NCI-H2196 (cell line): ENCODE results near the gene EMC9.

ENCODE experiments used
- DNase-seq: peaks from one replicate; lab custom pipeline; 2025; ENCODE audit not compliant: unreplicated experiment; lab: John Stamatoyannopoulos, UW

The EMC9 gene

DNA sequence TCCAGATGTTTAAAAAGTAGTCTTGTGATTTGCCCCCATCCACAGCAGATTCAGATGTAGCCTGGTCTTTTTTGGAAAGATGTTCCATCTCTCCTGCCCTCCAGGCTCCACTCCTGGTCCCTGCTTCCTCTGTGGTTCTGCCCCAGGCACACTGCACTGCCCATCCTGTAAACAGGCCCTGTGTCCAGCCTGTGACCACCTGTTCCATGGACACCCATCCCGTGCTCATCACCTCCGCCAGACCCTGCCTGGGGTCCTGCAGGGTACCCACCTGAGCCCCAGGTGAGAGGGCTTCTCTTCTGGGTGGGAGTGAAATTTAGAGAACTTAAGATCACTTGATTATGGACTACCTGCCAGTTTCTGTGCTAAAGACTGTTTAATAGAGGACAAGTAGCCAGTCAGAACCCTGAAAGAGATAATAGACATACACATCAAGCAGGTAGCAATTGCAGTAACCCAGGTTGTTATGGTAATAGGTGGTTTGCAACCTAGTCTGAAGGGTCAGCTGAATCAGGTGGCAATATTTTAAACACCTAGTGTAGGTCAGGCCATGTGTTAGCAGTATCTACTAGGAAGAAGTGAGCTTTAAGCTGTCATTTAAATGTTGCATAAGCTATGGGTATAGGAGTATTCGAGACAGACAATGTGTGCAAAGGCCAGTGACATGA lies 8.0 kb upstream of the EMC9 start:
- no peak for DNase-seq

DNA sequence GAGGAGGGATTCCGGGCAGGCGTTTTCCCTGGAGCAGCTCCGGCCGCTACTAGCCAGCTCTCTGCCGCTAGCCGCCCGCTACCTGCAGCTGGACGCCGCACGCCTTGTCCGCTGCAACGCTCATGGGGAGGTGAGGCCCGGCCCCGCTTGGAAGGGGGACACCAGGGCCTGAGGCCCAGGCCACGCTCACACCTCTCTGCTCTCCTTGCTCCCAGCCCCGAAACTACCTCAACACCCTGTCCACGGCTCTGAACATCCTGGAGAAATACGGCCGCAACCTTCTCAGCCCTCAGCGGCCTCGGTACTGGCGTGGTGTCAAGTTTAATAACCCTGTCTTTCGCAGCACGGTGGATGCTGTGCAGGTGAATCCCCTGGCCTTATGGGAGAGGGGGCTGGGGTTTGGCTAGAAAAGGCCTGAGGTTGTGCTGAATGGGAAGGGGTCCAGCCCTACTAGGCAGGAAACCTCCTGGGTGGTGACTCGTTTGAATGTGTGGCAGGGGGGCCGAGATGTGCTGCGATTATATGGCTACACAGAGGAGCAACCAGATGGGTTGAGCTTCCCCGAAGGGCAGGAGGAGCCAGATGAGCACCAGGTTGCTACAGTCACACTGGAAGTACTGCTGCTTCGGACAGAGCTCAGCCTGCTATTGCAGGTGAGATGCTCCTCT lies 6.5 kb upstream of the EMC9 start:
- no peak for DNase-seq

DNA sequence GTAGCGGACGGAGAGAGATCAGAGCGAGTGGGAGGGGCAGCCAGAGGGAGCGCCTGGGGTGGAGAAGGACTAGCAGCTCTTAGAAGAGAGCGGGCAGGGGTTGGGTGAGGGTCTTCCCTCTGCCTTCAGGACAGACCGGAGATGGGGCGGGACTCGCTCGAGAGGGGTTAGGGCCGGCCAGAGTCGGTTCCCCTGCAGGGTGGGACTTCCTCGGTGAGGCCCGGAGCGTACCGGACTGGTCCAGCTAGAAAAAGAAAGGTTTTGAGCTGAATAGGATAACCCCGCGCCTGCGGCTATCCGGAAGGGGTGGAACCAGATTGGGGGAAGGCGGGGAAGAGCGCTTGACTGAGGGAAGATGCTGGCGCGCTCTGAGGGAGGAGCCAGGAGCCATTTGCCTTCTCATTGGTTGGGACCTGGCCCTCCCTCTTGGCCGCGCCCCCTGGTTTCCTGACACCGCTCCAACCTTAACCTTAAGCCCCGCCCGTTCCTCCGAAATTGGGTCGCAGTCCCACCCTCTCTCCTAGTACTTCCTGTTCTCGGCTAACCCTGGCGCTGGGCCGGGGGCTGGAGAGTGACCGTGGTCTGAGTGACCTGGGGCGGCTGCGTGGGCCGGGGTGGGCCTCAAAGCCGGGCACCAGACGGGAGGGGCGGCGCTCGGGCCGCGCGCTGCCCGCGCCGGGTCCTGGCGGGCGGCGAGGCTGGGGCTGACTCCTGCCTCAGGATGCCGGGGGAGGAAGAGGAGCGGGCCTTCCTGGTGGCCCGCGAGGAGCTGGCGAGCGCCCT lies 5.8 kb upstream of the EMC9 start, which contains the start of gene RNF31:
TSS of gene RNF31 (plus strand) at position 521 of the 783 bp plus-strand sequence. CDS start at position 722, 201 bp downstream.
- peak; percentile 98 for DNase-seq

DNA sequence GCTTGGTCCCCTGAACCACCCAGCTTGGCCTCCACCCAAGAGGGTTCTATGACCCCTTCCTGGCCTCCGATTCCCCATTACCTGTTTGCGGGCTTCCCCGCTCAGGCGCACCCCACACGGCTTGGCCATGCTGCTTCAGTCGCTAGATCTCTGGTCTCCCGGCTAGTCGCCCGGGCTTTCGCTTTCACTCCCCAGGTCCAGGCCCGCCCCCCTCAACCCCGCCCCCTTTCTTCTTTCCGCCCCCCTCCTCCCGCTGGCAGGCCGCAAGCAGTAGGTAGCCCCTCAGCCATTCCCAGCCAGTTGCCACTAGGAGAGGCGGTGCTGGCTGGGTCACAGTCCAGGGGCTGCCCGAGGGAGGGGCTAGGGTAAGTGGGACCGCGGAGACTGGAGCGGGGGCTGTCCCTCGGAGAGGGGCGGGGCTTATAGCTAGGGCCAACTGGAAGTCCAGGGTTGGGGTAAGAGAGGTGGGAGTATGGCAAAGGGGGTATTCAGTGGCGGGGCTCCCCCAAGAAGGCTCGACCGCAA lies 5.1 kb upstream of the EMC9 start, which contains the start of gene PSME2:
TSS of gene PSME2 (minus strand) at position 158 of the 525 bp plus-strand sequence. CDS start at position 129, 29 bp downstream.
- peak; percentile 94 for DNase-seq

DNA sequence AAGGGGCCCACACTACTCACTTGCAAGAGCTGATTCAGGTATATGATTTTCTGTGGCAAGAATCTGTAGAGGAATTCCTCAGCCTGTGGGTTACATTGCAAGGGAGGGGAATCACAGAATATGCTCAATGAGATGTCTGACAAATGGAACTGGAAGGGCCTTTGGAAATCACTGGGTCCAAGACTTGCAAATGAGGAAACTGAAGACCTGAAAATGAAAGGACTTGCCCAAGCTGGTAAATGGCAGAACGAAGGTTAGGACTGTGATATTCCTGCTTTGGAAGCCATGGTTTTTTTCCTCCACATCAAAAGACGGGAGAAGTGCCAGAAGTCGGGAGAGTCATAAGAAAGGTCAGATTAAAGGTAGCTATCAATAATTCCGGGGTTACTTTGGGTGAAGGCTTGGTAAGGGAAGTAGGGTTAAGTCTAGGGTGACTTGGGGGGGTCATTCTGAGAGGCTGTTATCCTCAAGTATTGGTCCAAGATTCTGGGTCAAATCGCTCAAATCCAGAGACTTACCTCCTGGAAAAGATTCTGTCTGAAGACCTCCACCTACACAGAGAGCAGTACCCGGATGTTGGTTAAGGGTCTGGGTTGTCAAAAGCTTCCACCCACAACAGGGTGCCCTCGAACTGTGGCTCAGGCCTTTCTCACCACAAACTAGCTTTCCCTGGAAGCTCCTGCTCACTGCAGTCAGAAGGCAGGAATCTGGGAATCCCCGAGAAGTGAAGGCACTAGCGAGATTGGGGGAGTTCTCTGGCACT lies 4.5 kb upstream of the EMC9 start:
- no peak for DNase-seq

DNA sequence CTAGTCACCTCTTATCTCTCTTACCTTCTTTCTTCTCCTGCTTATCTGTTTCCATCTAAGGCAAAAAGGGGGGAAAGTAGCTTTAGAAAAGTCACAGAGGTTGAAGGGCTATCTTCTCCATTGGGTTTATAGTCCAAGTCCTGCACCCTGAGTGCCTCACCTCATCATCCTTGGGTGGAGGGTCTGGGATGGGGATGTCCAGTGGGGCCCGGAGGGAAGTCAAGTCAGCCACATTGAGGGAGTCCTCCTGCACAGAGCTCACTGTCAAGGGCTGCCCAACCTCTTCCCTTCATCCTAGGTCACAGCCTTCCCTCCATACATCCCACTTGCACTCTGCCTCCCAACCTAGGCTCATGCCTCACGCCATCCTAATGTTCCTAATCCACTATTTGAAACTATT lies 3.8 kb upstream of the EMC9 start:
- DNase-seq: no peak

DNA sequence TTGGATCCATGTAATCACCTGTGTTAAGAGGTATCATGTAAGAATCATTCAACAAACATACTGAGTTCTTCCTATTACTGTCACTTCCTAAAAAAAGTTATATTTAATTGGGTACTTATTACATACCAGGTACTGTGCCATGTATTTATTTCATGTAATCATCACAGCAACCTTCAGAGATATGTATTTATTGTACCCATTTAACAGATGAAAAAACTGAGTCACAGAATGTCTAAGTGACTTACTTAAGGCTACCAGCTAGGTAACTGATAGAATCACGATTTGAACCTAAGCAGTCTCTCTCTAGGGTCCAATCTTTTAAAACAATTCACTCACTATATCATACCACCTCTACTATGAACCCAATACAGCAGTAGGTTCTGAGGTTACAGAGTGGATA lies 3.1 kb upstream of the EMC9 start:
- no peak for DNase-seq

DNA sequence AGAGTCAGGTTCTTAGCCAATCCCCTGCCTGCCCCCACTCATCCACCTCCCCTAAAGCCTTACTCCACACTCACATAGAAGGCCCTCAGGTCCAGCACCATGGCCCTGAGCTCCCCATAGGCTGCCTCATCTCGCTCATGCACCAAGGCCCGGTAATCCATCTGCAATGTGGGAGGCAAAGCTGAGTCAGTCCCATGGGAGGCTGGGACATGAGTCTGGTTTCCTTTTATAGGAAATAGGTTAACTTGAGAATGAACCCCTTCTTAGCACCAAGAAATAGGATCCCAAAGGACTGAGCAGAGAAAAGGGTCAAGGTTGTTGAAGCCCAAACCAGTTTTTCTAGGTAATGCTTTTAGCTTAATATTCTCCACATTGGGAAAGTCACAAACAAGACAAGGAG lies 2.1 kb upstream of the EMC9 start:
- no peak for DNase-seq

DNA sequence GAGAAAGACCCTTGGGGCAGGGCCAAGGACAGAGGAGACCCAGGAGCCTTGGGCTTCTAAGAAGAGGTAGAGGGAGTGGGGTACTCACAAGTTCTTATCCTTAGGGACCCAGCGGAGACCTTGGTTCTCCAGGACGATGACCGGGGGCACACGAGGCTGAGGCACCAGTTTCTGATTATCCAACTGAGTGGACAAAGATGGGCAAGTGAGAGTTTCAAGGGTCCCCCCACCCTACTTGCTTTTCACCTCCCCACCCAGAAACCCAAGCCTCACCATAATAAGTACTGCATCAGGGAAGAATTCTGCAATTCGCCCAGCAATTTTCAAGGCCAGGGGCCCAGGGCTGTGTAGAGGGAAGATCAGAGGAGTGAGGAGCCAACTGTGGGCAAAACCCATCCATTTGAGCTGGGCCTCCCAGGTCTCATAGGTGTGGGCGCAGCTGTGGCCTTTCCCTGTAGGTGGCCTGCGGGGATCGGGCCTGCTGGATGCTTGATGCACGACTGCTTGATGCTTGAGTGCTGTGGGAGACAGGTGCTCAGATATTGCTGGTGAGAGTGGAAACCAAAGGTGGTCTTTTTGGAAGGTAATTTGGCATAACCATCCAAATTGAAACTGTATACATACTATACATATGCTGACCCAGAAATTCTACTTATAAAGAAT lies 2.0 kb downstream of the EMC9 start:
- DNase-seq: no peak

DNA sequence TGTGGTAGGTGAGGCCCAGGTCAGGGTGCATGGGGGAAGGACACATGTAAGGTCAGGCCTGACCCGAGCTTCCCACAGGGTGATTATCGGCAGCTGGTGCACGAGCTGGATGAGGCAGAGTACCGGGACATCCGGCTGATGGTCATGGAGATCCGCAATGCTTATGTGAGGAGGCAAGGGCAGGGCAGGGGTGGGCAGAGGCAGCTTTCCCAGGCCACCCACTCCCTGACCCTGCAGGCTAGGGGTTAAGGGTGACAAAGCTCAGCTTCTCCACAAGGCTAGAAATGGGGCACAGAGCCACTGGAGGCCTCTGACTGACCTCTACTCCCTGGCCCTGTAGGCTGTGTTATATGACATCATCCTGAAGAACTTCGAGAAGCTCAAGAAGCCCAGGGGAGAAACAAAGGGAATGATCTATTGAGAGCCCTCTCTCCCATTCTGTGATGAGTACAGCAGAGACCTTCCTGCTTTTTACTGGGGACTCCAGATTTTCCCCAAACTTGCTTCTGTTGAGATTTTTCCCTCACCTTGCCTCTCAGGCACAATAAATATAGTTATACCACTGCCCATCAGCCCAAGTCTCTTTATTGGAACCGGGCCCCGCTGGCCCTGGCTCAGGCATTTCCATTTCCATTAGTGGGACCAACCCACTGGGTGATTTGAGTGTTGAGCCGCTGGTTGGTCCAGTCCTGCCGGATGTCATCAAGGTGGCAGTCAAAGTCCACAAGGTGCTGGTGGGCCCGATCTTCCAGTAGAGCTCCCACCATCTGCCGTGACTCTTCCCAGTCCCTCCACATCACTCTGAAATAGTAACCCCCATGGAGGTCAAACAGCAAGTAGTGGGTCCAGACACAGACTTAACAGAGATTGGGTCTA lies 2.8 kb downstream of the EMC9 start:
- no peak for DNase-seq

DNA sequence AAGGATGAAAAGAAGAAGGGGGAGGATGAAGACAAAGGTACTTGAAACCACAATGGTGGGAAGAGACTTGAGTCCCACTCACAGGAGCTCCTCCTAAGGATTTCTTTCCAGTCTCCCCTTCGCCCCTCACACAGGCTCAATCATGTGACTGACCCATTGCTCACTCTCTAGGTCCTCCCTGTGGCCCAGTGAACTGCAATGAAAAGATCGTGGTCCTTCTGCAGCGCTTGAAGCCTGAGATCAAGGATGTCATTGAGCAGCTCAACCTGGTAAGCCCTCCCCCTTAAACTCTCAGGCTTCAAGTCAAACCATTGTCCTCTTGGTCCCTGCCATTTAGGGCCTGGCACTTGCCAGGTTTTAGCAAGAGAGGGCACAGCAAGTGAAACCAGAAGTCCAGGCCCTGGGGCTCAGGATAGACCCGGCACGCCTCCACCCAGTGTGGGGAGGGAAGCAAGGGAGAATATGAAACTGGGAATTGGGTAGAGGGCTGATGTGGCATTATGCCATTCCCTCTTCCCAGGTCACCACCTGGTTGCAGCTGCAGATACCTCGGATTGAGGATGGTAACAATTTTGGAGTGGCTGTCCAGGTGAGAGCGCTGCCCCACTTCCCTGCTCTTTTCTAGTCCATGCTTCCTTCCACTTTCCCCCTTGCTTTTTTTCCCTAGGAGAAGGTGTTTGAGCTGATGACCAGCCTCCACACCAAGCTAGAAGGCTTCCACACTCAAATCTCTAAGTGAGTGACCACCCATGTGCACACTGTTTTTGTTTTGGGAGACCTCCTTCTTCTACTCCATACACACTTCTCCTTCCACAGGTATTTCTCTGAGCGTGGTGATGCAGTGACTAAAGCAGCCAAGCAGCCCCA lies 3.6 kb downstream of the EMC9 start:
- DNase-seq: no peak

DNA sequence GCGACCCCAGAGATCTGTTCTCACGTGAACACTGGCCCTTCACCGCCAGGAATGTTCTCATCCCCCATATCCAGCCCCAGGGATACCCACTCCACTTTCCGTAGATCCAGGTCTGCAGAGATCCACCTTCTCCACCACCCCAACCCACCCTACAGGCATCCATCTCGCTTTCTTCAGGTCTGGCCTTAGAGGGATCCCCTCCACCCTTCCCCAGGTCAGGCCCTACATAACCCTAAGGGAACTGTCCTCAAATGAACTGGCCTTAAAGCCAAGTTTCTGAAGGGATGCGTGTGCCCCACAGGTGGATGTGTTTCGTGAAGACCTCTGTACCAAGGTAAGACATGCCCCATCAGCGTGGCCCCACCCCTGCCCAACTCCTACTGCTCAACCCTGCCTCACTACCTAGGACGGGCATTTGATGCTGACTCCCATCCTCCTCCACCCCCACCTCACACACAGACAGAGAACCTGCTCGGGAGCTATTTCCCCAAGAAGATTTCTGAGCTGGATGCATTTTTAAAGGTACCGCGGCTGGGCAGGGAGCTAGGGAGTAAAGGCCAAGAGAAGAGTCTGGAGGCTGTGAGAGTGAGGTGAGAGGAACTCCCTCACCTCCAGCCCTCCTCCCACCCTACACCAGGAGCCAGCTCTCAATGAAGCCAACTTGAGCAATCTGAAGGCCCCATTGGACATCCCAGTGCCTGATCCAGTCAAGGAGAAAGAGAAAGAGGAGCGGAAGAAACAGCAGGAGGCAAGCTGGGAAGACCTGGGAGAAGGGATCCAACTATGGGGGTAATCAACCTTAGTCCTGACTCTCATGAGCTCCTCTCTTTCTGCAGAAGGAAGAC lies 4.5 kb downstream of the EMC9 start:
- DNase-seq: no peak

DNA sequence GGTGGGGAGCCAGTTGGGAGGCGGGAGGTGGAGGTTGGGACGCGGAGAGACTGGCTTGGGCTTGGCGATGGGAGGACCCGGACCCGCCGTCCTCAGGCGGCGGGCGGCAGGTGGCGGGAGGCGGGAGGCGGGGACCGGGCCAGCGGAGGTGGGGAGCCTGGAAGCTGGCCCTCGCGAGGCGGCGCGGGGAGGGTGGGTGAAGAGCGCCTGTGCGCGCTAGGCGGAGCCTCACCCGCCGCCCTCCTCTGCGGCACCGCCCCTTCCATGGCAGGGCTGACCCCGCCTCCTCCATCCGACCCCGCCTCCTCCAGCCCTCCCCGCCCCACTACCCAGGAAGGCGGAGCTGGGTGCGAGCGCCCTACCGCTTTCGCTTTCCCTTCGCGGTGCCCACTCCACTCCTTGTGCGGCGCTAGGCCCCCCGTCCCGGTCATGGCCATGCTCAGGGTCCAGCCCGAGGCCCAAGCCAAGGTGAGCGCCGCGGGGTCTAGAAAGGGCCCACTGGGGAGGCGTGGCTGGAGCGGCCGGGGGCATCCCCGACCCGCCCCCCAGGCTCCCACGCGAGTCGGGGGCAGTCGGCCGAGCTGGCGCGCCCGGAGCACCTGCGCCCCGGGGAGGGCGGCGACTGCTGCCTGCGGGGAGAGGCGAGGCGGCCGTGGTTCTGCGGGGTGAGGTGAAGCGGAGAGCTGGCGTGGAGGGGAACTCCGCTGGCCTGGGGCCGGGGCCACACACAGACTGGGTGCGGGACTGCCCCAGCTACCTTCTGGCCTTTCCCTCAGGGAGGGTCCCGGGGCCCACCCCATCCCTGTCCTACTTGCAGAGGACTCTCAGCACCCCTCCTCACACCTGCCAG lies 5.3 kb downstream of the EMC9 start, which contains the start of gene PSME1:
TSS of gene PSME1 (plus strand) at position 361 of the 850 bp plus-strand sequence. CDS start at position 430, 69 bp downstream.
- peak; percentile 95 for DNase-seq

DNA sequence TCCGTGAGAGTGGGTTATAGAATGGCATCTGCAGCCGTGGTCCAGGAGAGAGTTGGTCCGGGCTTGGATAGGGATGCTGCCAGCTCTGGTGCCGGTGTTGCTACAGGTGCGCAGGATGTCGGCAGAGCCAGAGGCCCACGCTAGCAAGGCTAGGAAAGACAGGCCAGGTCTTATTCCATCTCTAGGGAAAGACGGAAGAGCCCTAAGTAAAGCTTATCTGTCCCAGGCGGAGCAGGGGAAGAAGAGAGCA lies 5.9 kb downstream of the EMC9 start:
- no peak for DNase-seq

DNA sequence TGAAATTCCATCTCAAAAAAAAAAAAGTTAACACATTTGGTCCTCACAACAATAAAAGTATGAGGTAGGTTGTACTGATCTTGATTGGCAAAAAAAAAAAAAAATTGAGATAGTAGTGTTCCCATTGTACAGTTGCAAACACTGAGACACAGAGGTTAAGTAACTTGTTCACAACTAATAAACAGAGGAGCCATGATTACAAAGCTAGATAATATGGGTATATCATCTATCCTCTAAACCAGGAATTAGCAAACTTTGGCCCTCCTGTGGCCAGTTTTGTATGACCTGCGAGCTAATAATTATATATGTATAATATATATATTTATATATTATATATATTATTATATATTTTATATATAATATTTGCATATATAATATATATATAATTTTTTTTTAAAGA lies 7.7 kb downstream of the EMC9 start:
- no peak for DNase-seq

DNA sequence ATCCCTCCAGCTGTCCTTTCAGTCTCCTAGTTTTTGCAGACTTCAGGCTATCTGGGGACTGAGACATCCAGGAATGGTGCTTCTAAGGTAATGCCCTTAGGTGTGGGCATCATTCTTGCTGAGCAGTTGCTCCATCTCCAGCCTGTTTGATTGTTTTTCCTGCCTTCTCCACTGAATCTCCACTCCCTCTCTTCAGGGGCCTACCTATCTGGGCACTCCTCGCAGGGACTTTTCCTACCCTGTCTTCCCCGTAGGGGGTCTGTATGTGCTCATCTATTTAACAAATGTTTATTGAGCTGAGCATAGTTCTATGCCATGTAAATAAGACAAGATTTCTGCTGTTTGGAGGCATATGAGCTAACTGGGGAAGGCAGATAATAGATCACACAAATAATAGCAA lies 8.4 kb downstream of the EMC9 start:
- DNase-seq: no peak
